HG03432 (cell line): ENCODE results near the gene VTI1B.
A peak's percentile ranks its signal among the peaks of the same experiment; 100 is the strongest.

Source experiments
- ATAC-seq: cut with Tn5 transposase; IDR thresholded peaks from one replicate; pipeline ENCODE4 v1.9.1; 2021; ENCODE audit warnings: mild to moderate bottlenecking, moderate library complexity; ENCODE audit not compliant: unreplicated experiment

Gene VTI1B

GRCh38 chr14:67680121-67680602 is 5.7 kb upstream of the VTI1B start:
- peak; percentile 98 for ATAC-seq

- ATAC-seq = no peak
Measured at GRCh38 chr14:67679006-67679405, 4.6 kb upstream of the VTI1B start.

GRCh38 chr14:67675219-67675582 is 769 bp upstream of the VTI1B start:
- ATAC-seq = no peak

- ATAC-seq = peak; percentile 57
Measured at GRCh38 chr14:67674139-67674479, 323 bp downstream of the VTI1B start.

- ATAC-seq = no peak
Measured at GRCh38 chr14:67673451-67673850, 981 bp downstream of the VTI1B start.

- ATAC-seq = peak; percentile 41
Measured at GRCh38 chr14:67668559-67668958, 5.9 kb downstream of the VTI1B start.

GRCh38 chr14:67666750-67667449 is 7.5 kb downstream of the VTI1B start:
- ATAC-seq = peak; percentile 71

GRCh38 chr14:67665868-67666267 is 8.6 kb downstream of the VTI1B start:
- no peak for ATAC-seq

GRCh38 chr14:67663633-67664032 is 10.8 kb downstream of the VTI1B start:
- ATAC-seq = no peak

- no peak for ATAC-seq
Measured at GRCh38 chr14:67653651-67654280, 20.7 kb downstream of the VTI1B start.

- ATAC-seq = no peak
Measured at GRCh38 chr14:67652189-67652588, 22.2 kb downstream of the VTI1B start.

GRCh38 chr14:67650694-67651093 is 23.7 kb downstream of the VTI1B start:
- ATAC-seq = no peak

GRCh38 chr14:67650151-67650550 is 24.3 kb downstream of the VTI1B start:
- no peak for ATAC-seq

GRCh38 chr14:67646131-67646530 is 28.3 kb downstream of the VTI1B start:
- ATAC-seq = no peak

GRCh38 chr14:67645414-67645813 is 29.0 kb downstream of the VTI1B start:
- no peak for ATAC-seq

GRCh38 chr14:67644428-67644827 is 30.0 kb downstream of the VTI1B start:
- ATAC-seq = no peak

- no peak for ATAC-seq
Measured at GRCh38 chr14:67643713-67644112, 30.7 kb downstream of the VTI1B start.

- ATAC-seq = no peak
Measured at GRCh38 chr14:67641902-67642749, 32.3 kb downstream of the VTI1B start.

GRCh38 chr14:67641480-67641879 is 33.0 kb downstream of the VTI1B start:
- no peak for ATAC-seq

GRCh38 chr14:67638642-67639041 is 35.8 kb downstream of the VTI1B start:
- ATAC-seq = no peak

- ATAC-seq = peak; percentile 65
Measured at GRCh38 chr14:67636361-67636919, 38.0 kb downstream of the VTI1B start.
